C1 segment of cervical spinal cord (tissue), 14 donors: ENCODE results near the gene OSR1.
"Not testable (repeated sequence)": the region's sequence is repeated elsewhere in the genome, so short reads cannot be mapped to it uniquely, and the experiment has no call there.

Experiments used
- DNase-seq, 14 donors: peaks; one replicate each; lab custom pipeline; 2025; lab: John Stamatoyannopoulos, UW

Gene OSR1

GRCh38 chr2:19358242-19359020 lies at the start of gene OSR1:
Gene OSR1, minus strand, starts transcription at chr2:19358623. Its CDS starts 4,818 bp downstream, at chr2:19353805.
- DNase-seq, result peak in 1 of 14 donors; percentile 27

- DNase-seq, result no peak
Measured at GRCh38 chr2:19403785-19404184, 45.4 kb upstream of the OSR1 start.

GRCh38 chr2:19392191-19392590 lies 33.8 kb upstream of the OSR1 start:
- DNase-seq, result no peak

- not testable (repeated sequence) for DNase-seq
Measured at GRCh38 chr2:19389469-19389868, 31.0 kb upstream of the OSR1 start.

GRCh38 chr2:19380532-19380931 lies 22.1 kb upstream of the OSR1 start:
- no peak for DNase-seq

- no peak for DNase-seq
Measured at GRCh38 chr2:19378939-19379338, 20.5 kb upstream of the OSR1 start.

GRCh38 chr2:19377717-19378116 lies 19.3 kb upstream of the OSR1 start:
- no peak for DNase-seq

- DNase-seq, result no peak
Measured at GRCh38 chr2:19373352-19373751, 14.9 kb upstream of the OSR1 start.

- DNase-seq, result no peak
Measured at GRCh38 chr2:19371996-19372582, 13.7 kb upstream of the OSR1 start.

GRCh38 chr2:19369341-19369955 lies 11.0 kb upstream of the OSR1 start:
- DNase-seq, result no peak

- DNase-seq, result no peak
Measured at GRCh38 chr2:19368760-19369159, 10.3 kb upstream of the OSR1 start.

GRCh38 chr2:19367326-19367725 lies 8.9 kb upstream of the OSR1 start:
- DNase-seq, result no peak

GRCh38 chr2:19365126-19365525 lies 6.7 kb upstream of the OSR1 start:
- DNase-seq, result no peak

GRCh38 chr2:19364014-19364413 lies 5.6 kb upstream of the OSR1 start:
- no peak for DNase-seq

- DNase-seq, result no peak
Measured at GRCh38 chr2:19363474-19363778, 5.0 kb upstream of the OSR1 start.

- peak in 11 of 14 donors; percentile 12 to 60 (median 38) for DNase-seq
Measured at GRCh38 chr2:19362755-19363473, 4.5 kb upstream of the OSR1 start.

- DNase-seq, result no peak
Measured at GRCh38 chr2:19362094-19362754, 3.8 kb upstream of the OSR1 start.

GRCh38 chr2:19361325-19361990 lies 3.0 kb upstream of the OSR1 start:
- peak in 1 of 14 donors; percentile 38 for DNase-seq

- no peak for DNase-seq
Measured at GRCh38 chr2:19360966-19361321, 2.5 kb upstream of the OSR1 start.

- no peak for DNase-seq
Measured at GRCh38 chr2:19360266-19360965, 2.0 kb upstream of the OSR1 start.

GRCh38 chr2:19359456-19359855 lies 1.0 kb upstream of the OSR1 start:
- DNase-seq, result no peak
